ENCODE data around the gene NOX5. TPM values are rescaled to one million over a fixed set of nuclear protein-coding genes. Genes with fewer than 3 reads are reported as not detected.

Gene NOX5
- total and polyA plus RNA-seq, 10 donors: 0.36 to 29.2 (median 13.5) TPM

DNA sequence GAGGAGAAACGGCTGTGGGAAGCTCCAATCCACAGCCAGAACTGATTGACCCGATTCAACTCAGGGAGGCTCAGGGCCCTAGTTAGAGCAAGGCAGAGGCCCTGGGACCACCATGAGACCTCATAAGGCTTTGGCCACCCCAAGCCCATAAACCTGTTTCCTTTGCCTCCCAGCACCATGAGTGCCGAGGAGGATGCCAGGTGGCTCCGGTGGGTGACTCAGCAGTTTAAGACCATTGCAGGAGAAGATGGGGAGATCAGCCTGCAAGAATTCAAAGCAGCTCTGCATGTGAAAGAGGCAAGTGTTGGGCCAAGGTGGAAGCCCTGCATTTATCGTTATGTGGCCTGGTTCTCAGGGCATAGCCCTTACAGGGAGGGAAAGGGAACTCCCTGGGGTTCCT lies 11.9 kb downstream of the NOX5 start:
- TF ChIP-seq, protein P1, sequence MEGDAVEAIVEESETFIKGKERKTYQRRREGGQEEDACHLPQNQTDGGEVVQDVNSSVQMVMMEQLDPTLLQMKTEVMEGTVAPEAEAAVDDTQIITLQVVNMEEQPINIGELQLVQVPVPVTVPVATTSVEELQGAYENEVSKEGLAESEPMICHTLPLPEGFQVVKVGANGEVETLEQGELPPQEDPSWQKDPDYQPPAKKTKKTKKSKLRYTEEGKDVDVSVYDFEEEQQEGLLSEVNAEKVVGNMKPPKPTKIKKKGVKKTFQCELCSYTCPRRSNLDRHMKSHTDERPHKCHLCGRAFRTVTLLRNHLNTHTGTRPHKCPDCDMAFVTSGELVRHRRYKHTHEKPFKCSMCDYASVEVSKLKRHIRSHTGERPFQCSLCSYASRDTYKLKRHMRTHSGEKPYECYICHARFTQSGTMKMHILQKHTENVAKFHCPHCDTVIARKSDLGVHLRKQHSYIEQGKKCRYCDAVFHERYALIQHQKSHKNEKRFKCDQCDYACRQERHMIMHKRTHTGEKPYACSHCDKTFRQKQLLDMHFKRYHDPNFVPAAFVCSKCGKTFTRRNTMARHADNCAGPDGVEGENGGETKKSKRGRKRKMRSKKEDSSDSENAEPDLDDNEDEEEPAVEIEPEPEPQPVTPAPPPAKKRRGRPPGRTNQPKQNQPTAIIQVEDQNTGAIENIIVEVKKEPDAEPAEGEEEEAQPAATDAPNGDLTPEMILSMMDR (IDR thresholded peaks at IDR 0.05 in 8 of 11, conservative IDR thresholded peaks at IDR 0.05 in 3 of 11): no peak
- no peak for TF ChIP-seq POLR2A (IDR thresholded peaks at IDR 0.05)
- no peak for TF ChIP-seq POLR2AphosphoS5 (IDR thresholded peaks at IDR 0.05)
- 82 to 91% (median 87%) methylated on average over 5 of the region's 5 CpGs for WGBS, 5 donors
- Histone ChIP-seq H3K4me3 (no peak overlapping the region), H3K27ac (peak overlapping the region in 2 of 8 donors; percentile 3 to 5), H3K27me3 (replicated peaks in 1 of 7) (peaks cover 0 to 11% (median 0%) of the 10 kb centered on the region in 7 donors), H3K36me3 (no peaks in the 10 kb centered on the region), H3K4me1 (peaks cover 0 to 6% (median 4%) of the 10 kb centered on the region in 6 donors), H3K9me3 (no peaks in the 10 kb centered on the region)
- no peak for DNase-seq
- intact Hi-C loops (cut with DNase I; ENCODE audit: low total_unique reads): no loop called here

DNA sequence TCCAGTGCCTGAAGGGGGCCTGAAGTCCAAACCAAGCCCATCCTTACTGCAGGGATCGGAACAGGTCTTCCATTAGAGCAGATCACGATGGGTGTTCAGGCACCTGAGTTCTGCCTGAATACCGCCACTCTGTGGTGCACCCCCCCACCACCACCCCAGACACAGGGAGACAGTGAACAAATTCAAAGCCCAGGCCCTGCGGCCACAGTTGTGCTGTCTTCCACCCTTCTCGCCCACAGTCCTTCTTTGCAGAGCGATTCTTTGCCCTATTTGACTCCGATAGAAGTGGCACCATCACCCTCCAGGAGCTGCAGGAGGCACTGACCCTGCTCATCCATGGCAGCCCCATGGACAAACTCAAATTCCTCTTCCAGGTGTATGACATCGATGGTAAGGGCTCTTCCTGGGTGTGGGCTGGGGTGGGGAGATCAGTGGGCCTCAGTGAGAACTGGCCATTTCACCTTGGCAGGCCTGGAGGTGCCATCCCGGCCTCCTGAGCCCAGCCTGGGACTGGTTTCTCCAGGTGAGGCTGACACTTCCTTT lies 13.6 kb downstream of the NOX5 start:
- no peak for DNase-seq
- Histone ChIP-seq H3K27me3 (replicated peaks in 1 of 7) (peaks cover 0 to 28% (median 0%) of the 10 kb centered on the region in 7 donors), H3K4me3 (no peak overlapping the region), H3K36me3 (no peaks in the 10 kb centered on the region), H3K4me1 (peaks cover 0 to 20% (median 11%) of the 10 kb centered on the region in 6 donors), H3K27ac (no peak overlapping the region), H3K9me3 (no peaks in the 10 kb centered on the region)
- WGBS, 5 donors: 89 to 98% (median 92%) methylated on average over 9 of the region's 9 CpGs
- intact Hi-C loops (cut with DNase I; ENCODE audit: low total_unique reads): no loop called here
- TF ChIP-seq POLR2A (IDR thresholded peaks at IDR 0.05) (no peak), POLR2AphosphoS5 (IDR thresholded peaks at IDR 0.05) (no peak)
- TF ChIP-seq, protein P1 (IDR thresholded peaks at IDR 0.05 in 8 of 11, conservative IDR thresholded peaks at IDR 0.05 in 3 of 11): no peak

DNA sequence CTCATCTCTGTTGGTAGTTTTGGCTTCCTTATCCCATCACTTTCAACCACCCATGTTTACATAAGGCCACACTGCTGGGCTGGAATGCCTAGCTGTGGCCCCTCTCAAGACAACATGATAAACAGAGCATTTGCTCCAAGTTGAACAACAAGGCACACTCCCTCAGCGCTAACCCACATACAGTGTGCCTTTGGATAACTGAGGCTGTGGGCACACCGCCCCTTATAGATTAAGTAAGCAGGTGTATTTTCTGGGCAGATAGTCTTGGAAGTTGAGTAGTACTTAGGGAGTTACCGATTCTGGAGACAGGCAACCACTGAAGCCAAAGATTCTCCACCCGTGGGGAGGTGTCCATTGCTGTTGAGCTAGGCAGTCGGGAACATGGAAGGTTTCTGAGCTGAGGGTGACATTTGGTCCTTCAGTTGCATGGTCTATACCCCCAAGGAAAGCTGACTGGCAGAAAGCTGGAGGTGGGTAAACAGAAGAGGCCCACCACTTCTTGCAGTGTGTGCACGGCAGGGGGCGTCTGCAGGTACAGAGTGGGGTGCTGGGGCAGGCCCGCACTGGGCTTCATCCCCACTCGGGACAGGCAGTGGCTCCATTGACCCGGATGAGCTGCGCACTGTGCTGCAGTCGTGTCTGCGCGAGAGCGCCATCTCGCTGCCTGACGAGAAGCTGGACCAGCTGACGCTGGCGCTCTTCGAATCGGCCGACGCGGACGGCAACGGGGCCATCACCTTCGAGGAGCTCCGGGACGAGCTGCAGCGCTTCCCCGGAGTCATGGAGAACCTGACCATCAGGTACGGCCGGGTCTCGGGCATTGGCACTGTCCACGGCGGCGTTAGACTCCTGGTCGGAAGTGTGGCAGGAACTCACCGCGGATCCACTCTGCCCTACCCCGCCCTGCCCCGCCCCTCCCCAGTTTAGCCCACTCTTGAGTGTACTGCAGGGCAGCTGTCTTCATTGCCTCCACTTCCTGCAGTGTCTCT lies 16.8 kb downstream of the NOX5 start:
- Histone ChIP-seq H3K36me3 (no peaks in the 10 kb centered on the region), H3K27ac (no peak overlapping the region), H3K4me3 (peak overlapping the region in 6 of 8 donors; percentile 14 to 63 (median 24)), H3K4me1 (peaks cover 0 to 20% (median 11%) of the 10 kb centered on the region in 6 donors), H3K9me3 (no peaks in the 10 kb centered on the region), H3K27me3 (replicated peaks in 1 of 7) (peaks cover 0 to 53% (median 0%) of the 10 kb centered on the region in 7 donors)
- peak; percentile 87 for DNase-seq
- TF ChIP-seq POLR2A (IDR thresholded peaks at IDR 0.05) (no peak), POLR2AphosphoS5 (IDR thresholded peaks at IDR 0.05) (peak in 1 of 3 donors; percentile 42)
- TF ChIP-seq, protein P1 (IDR thresholded peaks at IDR 0.05 in 8 of 11, conservative IDR thresholded peaks at IDR 0.05 in 3 of 11): peak in 9 of 11 experiments; percentile 9 to 69 (median 51)
- WGBS, 5 donors: 14 to 34% (median 15%) methylated on average over 23 to 42 of the region's 42 CpGs
- intact Hi-C loops (cut with DNase I; ENCODE audit: low total_unique reads): no loop called here

DNA sequence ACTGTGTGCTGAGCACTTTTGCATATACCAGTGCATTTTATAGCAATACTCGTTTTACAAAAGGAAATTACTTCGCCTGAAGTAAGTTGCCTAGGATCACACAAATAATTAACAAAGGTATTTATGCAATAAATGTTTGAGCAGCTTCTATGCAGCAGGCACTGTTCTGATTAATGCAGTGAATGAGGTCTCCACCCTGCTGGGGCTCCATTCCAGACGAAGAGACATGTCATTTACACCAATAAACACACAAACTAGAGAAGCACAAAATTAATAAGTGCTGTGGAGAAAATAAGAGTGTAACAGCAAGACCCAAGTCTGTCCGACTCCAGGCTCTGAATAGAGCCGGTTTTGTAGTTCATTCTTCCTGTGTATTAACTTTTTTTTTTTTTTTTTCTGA lies 17.5 kb downstream of the NOX5 start:
- Histone ChIP-seq H3K9me3 (no peaks in the 10 kb centered on the region), H3K4me3 (peak overlapping the region in 4 of 8 donors; percentile 15 to 63 (median 32)), H3K27me3 (replicated peaks in 1 of 7) (peaks cover 0 to 53% (median 0%) of the 10 kb centered on the region in 7 donors), H3K27ac (no peak overlapping the region), H3K36me3 (no peaks in the 10 kb centered on the region), H3K4me1 (peaks cover 0 to 20% (median 11%) of the 10 kb centered on the region in 6 donors)
- 48 to 58% (median 54%) methylated on average over 5 of the region's 5 CpGs for WGBS, 5 donors
- intact Hi-C loops (cut with DNase I; ENCODE audit: low total_unique reads): no loop called here
- no peak for DNase-seq
- TF ChIP-seq POLR2A (IDR thresholded peaks at IDR 0.05) (no peak), POLR2AphosphoS5 (IDR thresholded peaks at IDR 0.05) (no peak)
- TF ChIP-seq, protein P1 (IDR thresholded peaks at IDR 0.05 in 8 of 11, conservative IDR thresholded peaks at IDR 0.05 in 3 of 11): no peak
